Measurements from ENCODE around the gene MYBPHL. TPM values are rescaled to one million over a fixed set of nuclear protein-coding genes. Genes with fewer than 3 reads are reported as not detected.

The MYBPHL gene
- not detected for total RNA-seq

DNA sequence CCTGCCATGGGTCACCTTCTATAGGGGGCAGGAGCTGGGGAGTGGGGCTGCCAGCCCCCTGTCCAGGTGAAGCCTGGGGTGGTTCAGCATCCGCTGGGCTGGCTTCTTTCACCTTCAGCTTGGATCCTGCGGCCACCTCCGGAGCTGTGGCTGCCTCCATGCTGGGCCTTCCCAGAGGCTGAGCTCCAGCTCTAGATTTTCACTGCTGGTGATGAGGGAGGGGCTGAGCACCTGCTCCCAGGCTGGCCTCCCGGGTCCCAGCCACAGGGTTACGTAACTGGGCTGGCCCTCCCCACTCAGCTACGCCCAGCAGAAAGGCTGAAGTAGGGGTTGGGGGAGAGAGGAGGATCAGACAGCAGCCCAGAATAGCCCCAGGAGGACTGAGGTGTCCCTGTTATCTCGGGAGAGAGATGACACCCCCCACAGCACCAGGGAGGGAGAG, at the start of gene MYBPHL:
MYBPHL (minus strand) TSS at position 180 of the 442 bp plus-strand sequence; CDS start at position 160, 20 bp downstream.
- DNase-seq = no peak

GRCh38 chr1:109356505-109356904, 49.7 kb upstream of the MYBPHL start:
- DNase-seq = no peak

DNA sequence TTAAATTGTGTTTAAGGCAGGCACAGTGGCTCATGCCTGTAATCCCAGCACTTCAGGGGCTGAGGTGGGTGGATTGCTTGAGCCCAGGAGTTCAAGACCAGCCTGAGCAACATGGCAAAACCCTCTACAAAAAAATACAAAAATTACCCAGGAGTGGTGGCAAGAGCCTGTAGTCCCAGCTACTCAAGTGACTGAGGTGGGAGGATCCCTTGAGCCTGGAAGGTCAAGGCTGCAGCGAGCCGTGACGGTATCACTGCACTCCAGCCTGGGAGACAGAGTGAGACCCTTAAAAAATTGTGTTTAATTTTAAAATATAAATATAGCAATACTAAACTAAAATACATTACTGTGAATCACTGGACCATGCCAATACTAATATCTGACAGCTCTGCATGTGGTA, 48.1 kb upstream of the MYBPHL start:
- no peak for DNase-seq

- DNase-seq = no peak
Measured at GRCh38 chr1:109351457-109351856, 44.6 kb upstream of the MYBPHL start.

GRCh38 chr1:109350655-109351054, 43.8 kb upstream of the MYBPHL start:
- no peak for DNase-seq

DNA sequence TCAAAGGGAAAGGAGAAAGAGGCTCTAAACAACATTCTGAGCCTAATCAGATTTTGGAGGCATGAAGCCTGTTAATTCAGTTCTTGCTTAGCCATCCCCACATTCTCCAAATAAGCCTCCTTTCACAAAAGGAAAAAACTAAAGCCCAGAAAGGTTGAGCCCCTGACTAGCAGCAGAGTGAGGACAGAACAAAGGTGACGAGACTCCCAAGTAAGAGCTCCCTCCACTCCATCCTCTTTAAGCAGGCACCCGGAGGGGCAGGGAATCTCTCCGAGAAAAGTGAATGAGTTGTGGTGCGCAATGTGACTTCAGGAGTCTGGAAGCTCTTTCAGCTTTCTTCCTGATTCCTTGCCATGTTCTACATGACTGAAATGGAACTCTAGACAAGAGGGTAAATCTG, 43.4 kb upstream of the MYBPHL start:
- DNase-seq = no peak

DNA sequence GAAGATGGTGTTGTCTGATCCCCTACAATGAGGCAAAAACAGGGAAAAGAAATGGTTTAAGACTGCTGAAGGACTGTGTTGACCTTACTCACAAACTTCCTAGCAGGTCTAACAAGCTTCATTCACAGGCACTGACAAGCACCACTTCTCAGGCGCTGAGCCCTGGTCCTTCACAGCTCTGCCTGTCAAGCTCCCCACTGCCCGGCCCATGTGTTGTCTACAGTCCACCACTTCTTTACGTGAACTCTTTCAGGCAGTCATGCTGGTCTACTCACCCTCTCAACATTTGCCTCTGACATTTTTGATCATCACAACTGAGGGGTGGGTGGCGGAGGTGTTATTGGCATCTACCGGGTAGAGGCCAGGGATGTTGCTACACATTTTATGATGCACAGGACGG, 40.7 kb upstream of the MYBPHL start:
- DNase-seq = no peak

DNA sequence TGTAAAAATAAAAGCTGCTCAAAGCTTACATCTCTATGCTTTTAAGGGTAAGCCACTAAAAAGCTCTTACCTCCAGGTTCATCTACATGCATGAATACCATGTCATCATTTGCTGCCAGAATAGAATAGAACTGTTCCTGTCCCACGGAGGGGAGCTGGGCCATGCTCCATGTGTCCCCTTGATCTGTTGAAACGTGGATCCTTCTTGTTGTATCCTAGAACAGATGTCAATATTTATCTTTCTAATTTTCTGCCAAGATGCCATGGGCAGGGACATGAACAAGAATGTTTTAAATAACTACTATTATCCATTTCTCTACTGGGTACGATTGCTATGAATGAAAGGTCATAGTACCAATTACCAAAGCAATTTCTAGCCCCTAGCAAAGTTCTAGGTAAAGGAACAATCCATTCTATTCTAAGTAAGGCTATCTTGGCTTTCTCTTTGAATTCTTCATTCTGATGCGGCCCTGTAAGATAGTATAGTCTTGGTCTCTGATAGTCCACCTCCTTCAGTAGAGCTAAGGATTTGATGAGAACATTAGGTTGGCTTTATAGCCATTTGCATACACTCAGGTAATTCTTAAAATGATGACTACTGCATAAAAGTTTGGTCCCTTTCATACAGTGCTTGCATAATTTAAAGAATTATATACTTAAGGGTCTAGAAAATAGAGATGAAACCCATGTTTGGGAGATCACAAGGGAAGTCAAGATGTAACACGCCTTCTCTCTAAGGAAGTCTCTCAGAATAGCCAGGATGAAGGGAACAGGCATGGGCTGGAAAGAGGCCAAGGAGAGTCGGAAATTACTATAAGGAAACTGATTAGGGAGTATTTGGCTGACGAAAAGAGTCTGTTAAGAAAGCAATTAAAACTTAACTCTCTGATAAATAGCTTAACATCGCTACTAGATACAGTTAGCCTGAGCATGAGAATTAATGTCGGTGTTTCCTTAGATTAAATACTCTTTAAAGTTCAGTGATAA, 35.4 kb upstream of the MYBPHL start:
- DNase-seq = no peak

DNA sequence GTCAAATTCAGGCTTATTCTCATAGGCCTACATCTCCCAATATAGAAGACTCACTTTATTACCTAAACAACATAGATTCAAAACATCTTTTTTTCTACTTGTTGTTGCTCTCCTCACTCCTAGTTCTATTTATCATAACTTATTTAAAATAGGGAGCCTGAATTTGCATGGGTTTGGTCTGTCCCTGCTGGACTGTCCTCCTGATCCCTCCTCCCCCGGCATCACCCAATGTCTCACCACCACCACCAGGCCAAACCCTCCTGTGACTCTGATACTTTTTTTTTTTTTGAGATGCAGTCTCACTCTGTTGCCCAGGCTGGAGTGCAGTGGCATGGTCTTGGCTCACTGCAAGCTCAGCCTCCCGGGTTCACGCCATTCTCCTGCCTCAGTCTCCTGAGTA, 31.8 kb upstream of the MYBPHL start:
- DNase-seq = no peak

- no peak for DNase-seq
Measured at GRCh38 chr1:109338091-109338490, 31.3 kb upstream of the MYBPHL start.

- no peak for DNase-seq
Measured at GRCh38 chr1:109335091-109335490, 28.3 kb upstream of the MYBPHL start.

GRCh38 chr1:109331113-109331512, 24.3 kb upstream of the MYBPHL start:
- DNase-seq = no peak

GRCh38 chr1:109327285-109327684, 20.5 kb upstream of the MYBPHL start:
- DNase-seq = no peak

DNA sequence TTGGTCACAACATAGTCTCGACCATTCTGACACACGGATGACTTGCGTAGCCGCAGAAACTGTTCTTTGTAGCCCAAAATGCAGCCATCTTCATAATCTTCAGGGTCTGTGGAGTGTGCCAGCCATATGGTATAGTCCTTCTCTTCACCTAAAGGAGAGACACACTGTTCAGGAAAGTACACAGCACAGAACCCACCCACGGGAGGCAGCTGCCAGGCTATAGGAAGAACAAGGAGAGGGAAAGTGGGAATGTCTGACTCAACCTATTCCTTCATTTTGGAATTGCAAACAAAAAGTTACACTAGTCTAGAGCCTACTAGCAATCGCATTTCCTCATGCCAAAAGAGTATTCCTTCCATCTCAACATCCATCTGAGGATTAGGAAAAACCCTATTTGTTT, 16.2 kb upstream of the MYBPHL start:
- no peak for DNase-seq

DNA sequence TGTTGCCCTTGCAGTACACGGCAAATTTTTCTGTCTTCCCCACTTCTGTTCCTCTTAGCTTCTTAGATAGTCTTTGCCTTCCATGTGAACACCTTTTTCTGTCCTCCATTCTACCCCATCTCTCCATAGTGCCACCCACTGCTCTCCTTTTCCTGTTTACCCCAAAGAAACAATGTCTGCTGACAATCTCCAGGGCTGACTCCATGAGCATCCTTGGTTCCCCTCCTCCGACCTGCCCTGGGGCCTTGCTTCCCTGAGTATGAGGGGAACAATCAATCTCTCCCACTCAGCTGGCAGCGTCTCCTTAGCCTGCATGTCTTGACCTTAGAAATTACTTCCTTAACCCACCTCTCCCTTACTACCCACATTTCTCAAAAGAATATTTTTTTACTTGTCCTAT, 12.3 kb upstream of the MYBPHL start:
- DNase-seq = no peak

GRCh38 chr1:109316506-109316905, 9.7 kb upstream of the MYBPHL start:
- DNase-seq = no peak

DNA sequence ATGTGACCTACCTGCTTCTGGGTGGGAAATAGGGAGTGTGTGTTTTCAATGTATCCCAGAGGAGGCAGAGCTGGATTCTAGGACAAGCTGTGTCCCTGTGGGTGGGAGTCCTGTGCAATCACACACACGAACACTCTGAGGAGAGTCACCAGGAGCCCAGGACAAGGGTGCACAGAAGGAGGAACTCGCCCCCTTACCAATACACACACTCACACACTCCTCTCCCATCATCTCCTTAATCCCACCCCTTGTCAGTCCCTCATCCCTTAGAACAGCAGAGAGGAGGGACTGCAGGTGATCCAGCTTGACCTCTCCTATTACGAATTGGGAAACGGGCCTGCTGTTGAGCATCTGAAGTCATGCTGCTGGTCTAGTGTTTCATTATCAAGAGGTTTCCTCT, 8.5 kb upstream of the MYBPHL start:
- DNase-seq = no peak

DNA sequence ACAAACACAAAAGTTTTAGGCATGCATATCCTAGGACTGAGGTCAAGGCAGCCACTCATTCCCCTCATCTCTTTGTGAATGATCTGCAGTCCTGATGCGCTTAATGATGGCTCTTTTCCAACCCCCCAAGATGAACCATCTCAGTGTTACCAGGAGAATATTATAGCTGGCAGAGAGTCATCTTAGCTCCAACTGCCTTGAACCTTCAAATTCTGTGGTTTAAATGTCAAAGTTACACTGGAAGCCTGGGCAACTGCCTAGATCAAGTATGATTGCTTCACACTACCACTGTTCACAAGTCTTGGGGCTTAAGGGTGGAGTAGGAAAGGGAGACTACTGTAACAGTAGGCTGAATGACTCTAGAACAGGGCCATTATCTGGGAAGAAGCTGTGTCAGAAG, 8.0 kb upstream of the MYBPHL start:
- DNase-seq = no peak

GRCh38 chr1:109312978-109313775, 6.4 kb upstream of the MYBPHL start:
- peak; percentile 82 for DNase-seq

DNA sequence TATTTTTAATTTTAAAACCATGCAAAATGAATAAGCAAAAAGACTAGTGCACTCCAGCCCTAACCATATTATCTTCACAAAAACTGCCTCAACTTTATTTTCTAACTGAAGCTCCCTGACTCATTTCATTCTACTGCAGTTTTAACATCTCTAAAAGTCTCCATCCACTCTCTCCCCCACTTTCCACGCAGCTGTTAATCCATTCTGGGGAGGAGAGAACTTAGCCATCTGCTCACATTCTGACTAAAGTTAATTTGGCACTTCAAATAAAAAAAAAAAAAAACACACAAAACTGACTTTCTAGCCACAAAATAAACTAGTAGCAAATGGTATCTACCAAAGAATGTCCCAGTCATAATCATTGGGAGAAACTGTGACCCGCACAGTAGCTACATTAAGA, 5.4 kb upstream of the MYBPHL start:
- no peak for DNase-seq

DNA sequence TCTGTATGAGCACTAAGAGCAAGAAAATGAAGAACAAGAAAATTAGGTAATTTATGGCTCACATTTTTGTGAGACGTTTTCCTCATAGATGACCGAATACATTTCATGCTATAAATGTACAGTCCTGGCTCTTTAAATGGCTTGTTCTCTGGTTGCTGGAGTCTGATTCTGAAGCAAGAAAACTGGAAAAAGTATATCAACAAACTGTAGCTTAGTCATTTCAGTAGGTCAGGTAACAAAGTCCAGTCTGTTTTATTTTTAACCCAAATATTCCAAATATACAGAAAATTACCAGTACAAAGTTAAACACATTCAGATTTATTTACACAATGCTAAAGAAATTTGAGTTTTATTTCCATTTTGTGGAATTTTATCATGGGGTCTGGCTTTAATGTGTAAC, 2.5 kb upstream of the MYBPHL start:
- no peak for DNase-seq

- peak; percentile 55 for DNase-seq
Measured at GRCh38 chr1:109307274-109308021, 637 bp upstream of the MYBPHL start.
